Activated T-helper 9 cell treated with anti-CD3 and anti-CD28 coated beads, Interleukin-2, amount 50 U/mL, for 16 hours (primary cell): ENCODE measurements around the gene C1orf105.
"Not testable (repeated sequence)": the region's sequence is repeated elsewhere in the genome, so short reads cannot be mapped to it uniquely, and the experiment has no call there.

ENCODE experiments used
- DNase-seq: peaks from one replicate; pipeline ENCODE4 v3.0.0-alpha.2; 2020; ENCODE audit warnings: low read depth

Gene C1orf105

DNA sequence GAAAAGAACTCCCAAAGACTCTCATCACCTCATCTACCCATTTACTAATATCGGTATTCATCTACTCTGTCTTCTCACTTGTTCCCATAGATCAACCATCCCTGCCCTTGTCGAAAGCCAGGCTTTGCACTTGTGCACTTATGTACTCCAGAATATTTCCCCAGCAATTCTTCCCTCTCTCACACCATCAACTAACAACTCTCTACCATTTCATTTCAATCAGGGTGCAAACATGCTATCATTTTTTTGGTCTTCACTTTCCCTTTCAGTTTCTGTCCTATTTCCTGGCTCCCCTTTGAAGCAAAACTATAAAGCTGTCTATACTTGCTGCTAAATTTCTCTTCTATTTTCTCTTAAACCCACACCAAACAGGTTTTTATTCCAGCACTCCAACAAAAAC is 6.7 kb downstream of the C1orf105 start:
- no peak for DNase-seq

DNA sequence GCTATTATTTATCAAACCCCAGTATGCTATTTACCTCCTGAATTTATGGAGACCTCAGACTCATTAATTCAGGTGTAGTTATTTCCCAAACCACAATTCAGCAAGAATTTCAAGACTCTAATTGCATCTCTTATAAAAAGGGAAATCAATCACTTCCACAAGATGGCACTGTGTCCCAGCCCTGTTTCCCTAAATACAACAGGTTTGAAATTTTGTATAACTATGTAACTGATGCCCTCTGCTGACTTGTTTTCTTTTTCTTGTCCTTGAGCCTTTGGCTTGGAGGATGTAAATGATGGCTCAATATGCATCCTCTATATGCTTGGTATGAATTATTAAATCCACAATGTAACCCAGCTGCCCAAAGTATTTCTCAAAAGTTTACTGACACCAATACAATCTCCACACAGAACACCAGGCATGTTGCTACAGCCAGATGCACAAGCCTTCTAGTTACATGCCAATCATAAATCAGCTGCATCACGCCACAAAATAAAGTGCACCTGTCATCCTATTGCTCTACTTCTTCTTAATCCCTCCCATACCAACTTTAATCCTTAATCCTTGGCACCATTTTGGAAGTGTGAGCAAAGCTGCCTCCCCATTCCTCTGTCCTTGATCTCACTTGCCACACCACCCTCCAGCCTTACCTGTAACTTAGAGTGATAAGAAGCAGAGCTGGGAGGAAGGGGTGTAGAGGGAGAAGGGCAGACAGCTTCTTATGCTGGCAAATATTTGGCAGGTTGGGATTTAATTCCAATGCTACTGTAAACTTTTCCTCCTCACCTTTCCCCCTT is 9.0 kb downstream of the C1orf105 start:
- no peak for DNase-seq

DNA sequence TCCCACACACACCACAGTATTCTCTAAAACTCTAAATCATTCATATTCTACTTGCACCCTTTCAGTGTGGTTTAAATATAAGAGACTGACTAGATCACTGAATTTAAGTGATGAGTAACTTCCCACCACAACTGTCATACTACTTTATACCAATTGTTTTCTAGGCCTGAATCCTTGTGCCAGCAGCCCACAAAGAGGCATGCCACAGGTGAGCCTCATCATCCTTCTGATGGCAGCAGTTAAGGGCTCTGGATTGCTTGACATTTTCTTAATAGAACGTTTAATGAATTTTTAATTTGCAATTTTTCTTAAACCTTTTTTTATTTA is 9.6 kb downstream of the C1orf105 start:
- DNase-seq: no peak

DNA sequence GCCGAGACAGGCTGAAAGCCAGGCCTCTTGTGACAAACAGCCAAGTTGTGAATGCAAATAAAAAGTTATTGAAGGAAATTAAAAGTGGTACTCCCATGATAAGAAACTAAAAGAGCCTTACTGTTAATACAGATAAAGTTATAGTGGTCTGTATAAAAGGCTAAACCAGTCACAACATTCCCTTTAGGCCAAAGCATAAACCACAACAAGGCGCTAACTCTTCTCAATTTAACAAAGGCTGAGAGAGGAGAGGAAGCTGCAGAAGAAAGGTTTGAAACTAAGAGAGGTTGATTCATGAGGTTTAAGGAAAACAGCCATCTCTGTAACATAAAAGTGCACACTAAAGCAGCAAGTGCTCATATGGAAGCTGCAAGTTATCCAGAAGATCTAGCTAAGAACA is 10.7 kb downstream of the C1orf105 start:
- DNase-seq: no peak

DNA sequence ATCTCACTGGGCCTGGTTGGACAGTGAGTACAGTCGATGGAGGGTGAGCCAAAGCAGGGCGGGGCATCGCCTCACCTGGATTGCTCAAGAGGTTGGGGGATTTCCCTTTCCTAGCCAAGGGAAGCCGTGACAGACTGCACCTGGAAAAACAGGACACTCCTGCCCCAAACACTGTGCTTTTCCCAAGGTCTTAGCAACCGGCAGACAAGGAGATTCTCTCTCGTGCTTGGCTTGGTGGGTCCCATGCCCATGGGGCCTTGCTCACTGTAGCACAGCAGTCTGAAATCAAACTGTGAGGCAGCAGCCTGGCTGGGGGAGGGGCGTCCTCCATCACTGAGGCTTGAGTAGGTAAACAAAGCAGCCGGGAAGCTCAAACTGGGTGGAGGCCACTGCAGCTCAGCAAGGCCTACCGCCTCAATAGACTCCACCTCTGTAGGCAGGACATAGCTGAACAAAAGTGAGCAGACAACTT is 11.3 kb downstream of the C1orf105 start:
- DNase-seq: no peak

DNA sequence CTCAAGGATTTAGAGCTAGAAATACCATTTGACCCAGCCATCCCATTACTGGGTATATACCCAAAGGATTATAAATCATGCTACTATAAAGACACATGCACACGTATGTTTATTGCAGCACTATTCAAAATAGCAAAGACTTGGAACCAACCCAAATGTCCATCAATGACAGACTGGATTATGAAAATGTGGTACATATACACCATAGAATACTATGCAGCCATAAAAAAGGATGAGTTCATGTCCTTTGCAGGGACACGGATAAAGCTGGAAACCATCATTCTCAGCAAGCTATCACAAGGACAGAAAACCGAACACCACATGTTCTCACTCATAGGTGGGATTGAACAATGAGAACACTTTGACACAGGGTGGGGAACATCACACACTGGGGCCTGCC is 16.7 kb downstream of the C1orf105 start:
- DNase-seq: not testable (repeated sequence)

DNA sequence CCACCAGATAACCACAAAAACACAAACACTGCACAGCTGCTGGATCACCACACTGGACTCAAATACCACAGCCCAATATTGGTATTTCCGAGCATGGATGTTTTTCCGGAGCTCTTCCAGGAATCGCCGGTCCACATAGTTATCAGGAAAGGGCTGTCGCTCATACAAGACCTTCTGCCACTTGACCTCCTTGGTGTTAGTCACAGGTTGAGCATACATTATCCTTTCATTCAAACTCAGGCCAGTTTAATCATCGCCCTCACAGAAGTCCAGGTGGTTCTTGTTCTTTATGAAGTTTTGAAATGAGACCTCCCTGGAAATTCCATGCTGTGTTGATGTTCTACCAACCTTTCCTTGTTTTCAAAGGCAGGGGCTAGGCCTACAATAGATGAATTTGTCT is 21.9 kb downstream of the C1orf105 start:
- DNase-seq: no peak

DNA sequence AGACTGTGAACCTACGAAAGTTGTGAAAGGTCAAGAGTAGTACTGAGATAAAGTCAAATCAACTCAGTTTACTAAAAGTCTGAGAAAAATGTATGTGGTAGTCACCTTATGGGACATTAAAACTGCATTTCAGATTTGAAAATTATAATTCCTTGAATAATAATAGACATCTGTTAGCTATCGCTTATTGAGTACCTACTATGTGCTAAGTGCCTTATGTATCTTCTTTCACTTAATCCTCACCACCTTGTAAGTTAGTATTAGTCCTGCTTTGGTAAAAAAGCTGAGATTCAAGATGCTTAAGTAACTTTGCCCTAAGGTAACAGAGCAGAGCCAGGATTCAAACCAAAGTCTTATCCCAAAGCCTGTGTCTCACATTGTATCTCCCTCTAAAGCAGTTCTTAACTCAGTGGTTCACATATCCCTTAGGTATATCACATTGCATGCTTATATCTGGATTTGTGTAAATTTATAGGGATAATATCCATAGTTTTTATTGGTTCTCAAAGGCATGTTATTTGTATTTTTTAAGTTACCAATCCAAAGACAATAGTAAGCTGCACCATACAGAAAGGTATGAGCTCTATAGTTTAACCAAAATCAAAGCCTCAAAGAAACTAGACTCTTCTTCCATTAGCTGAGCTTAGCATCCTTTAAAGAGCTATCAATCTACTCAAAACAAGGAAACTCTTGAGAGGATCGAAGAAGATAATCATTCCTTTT is 22.5 kb downstream of the C1orf105 start:
- no peak for DNase-seq

DNA sequence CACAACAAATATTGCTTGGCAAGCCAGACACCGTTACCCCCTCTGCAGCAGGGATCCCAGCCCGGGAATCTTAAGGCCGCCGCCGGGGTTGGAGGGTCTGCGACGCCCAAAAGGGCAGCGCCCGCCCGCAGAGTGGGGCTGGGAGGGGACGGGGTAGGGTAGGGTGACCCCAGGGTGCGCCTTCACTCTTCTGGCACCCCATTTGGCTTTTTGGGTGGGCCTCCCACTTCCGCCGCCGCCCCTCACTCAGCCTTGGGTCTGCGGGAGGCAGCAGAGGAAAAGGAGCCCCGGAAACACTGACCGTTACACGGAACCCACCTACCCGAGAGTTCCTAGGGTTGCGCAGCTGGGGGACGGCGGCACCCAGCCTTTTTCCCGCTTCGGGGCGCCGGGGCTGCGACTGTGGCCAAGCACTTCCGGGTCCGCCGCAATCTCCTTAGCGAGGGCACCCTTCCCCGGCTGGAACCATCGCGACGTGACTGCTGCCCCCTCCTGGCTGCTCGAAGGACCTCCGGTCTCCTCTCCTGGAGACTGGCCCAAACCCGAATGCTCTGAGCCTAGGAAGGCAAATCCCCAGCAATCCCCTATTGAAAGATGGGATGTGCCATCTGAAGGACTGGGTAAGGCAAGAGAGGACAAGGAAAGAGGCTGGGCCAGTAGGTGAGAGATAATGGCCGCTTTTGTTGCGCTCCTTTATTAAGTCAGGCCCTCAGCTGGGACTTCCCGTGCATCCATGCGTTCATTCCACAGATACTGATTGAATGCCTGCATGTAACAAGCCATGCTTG is 23.4 kb downstream of the C1orf105 start, which contains the start of gene PIGC:
Gene PIGC, minus strand, starts transcription at position 404 of the 788 bp plus-strand sequence. CDS start 1,447 bp downstream, outside the sequence.
- peak; percentile 86 for DNase-seq

DNA sequence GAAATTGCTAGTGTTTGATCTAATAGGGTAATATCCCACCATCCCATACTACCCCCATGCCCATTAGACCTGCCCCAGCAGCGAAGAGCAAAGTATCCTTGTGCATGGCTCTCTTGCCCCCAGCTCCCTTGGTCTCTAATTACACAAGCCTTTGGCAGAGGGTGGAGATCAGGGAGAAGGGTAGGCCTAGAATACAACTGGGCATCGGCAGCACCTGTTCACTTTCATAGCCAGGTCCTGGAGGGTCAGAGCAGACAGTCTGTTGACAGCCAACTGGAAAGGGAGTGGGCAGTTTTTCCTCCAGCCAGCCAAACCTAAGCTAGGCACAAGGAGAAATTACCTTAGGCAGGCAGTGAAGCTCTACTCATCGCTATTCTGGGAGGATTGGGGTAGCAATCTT is 26.1 kb downstream of the C1orf105 start:
- DNase-seq: no peak

DNA sequence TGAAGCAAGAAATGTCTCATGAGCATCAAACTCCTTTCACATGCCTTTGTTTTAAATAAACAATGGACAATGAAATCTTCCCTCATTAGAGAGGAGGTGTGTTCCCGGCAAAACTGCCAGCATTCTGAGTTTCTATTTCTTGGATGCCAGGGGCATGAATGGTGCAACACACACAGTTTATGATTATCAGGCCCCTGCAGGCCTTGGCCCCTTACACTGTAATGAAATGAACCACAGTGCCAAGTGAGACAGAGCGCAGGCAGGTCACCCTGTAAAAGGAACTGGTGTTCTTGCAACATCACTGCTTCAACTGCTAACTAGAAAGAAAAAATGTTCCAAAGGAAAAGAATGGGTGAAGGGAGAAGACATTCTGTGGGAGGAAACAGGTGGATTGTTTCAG is 27.2 kb downstream of the C1orf105 start:
- DNase-seq: no peak

DNA sequence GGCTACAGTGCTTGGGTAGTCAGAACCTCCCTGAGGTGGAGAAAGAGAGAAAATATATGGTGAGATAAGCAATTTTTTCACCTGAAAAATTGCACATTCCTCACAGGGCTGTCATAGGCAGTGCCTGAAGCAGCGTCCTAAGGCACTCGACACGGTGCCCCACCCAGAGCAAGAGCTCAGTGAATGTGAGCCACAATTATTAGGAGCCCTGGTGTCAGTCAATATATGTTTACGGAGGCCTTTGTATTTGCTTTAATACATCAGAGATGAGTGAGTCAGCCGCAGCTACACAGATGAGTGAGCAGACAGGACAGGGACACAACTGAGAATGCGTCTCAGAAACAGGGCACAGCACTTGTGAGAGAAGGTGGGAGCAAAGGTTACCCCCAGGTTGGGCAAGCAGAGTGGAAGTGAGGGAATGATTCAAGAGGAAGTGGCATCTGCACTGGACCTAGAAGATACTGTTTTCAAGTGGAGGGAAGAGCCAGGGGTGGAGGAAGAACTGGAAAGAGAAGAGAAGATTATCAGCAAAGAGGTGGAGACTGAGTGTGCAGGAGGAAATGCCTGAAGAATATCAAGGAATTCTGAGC is 28.6 kb downstream of the C1orf105 start:
- no peak for DNase-seq

DNA sequence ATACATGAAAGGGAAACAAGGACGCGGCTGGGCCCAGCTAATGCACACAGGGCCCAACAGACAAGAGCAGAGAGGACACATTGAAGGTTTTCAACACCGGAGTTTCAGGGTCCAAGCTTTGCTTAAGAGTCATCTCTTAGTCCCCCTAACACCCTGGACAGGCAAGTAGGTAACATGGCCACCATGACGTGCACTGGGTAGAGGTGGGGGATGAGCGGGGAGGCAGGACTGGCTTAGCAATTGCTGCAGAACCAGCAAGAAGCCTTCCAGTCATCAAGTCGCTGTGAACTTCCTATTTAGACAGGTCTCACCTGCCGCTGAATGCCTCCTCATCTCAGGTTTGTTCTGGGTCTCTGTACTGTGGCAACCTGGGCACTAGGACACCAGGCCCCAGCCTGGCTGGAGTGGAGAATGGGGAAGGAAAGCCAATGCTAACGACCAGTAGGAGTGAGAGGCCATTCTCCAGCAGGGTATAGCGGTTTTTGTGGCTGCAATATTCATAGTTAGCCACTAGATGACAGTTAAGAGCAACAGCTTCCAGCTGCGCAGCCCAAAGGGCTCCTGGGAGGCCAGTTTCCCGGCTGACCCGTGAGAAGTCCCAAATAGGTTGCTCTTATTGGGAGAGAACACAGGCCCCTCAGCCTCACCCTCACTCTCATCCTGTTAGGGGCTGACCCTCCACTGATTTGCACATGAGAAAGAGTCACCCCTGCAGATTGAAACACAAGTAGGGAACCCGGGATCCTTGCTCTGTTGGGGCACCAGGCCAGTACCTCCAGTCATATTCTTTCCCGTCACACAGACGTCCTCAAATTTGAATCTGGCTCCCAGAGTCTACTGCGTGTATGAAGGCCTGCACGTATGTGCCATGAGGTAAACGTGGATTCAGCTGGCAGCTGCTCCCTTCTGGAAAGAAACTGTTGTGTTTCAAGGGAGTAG is 29.4 kb downstream of the C1orf105 start:
- no peak for DNase-seq

DNA sequence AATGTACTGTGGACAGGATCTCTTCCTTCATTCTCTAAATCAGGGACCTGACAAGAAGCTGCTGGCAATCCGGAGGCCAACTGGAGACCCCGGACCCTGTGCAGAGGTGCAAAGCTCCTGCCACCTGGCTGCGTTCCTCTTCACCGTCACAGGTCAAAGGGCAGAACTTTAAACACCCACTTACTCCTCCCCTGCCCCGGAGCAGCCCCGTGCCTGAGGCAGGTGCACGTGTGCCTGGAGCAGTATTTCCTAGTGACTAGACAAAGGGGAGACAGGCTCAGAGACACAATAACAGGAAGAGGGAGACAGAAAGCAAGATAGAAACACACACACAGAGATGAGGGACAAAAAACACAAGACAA is 30.0 kb downstream of the C1orf105 start:
- no peak for DNase-seq

DNA sequence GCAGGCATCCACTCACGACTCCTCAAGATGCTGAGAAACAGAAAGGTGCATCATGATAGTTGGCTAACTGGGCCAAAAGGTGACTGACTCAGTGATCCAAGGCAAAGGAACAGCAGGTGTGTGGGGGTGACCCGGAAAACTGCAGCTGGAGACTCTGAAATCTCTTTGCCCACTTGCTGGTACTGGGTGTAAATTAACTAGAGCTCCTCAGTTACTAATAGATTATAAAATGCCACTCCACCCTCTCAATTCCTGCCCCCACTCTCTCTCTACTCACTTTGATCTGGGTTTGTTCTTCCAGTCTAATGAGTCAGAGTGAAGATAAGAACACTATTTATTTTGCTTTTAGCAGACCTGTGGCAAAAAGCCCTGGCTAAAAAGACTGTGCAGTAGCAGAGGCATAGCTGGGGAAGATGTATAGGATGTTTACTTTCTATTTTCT is 30.5 kb downstream of the C1orf105 start:
- DNase-seq: no peak

DNA sequence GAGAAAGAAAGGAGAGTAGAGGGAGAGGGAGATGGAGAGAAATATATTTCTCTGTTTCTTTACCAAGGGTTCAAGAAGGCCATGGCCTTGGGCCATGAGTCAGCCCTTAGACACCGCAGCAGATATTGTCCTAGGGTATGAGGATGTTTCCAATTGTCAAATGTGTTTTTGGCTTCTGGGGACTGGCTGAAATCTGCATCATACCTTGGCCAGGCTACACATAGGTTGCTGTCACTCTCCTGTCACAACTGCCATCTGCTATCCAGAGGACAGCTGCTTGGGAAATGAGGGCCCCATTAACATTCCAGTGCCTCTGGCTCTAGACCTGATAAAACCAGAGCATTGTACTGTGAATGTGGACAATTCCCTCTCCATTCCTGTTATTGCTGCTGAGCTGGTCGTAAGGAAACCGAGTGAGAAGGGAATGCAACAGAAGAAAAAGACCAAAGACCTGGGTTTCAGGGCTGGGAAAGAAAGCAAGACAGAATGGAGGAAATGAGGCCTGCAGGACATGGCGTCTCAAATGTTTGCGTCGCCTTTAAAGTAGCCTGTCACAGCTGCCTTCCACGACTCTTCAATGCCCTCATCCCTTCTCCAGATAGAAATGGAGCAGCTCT is 32.2 kb downstream of the C1orf105 start:
- DNase-seq: no peak

DNA sequence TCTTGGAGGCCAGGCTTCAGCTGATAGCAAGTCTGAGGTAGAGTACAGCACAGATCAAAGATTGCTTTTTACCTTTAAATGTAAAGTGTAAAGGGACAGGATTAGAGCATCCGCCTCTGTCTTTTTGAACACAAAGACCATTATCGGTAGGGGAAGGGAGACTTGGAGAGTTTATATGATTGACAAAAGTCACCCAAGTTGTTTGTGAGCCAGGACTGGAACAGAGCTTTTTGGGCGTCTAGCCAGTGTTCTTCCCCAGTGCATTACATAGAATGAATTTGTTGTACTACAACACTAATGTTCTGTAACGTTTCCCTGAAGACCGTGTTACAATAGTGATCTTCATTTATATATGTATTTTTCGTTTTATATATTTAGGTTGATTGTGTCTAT is 32.7 kb downstream of the C1orf105 start:
- DNase-seq: no peak

DNA sequence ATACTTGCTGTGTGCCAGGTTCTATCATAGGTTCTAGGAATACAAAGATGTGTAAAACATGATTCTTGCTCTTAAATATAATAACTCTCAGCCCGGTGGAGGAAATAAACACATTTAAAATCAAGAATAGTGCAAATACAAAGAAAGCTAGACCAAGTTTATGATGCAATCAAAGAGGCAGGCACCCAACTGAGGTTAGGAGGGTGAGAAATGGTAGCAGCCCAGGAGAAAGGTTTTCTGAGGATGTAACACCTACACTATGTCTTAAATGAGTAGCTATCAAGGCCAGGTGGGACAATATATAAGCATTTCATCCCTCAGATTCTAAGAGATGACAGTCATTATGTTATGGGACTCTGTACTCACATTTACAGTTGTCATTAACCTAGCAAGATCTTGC is 33.1 kb downstream of the C1orf105 start:
- DNase-seq: no peak

DNA sequence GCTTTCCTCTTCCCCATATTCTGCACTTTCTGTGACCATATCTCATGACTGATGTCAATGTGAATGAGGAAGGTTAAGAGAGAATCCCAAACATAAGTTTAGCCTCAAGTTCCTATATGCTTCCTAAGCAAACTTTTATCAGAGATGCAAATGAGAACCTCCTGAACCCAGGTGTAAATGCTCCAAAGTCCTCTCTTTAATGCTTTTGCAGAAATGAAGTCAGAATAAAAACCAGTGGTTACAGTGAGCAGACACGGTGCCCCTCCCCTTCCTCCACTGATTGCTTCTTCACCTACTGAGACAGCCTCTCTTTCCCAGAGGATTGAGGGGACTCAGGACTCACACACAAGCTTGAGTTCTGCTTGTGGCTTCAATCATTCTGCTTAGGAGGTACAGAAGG is 35.0 kb downstream of the C1orf105 start:
- no peak for DNase-seq

DNA sequence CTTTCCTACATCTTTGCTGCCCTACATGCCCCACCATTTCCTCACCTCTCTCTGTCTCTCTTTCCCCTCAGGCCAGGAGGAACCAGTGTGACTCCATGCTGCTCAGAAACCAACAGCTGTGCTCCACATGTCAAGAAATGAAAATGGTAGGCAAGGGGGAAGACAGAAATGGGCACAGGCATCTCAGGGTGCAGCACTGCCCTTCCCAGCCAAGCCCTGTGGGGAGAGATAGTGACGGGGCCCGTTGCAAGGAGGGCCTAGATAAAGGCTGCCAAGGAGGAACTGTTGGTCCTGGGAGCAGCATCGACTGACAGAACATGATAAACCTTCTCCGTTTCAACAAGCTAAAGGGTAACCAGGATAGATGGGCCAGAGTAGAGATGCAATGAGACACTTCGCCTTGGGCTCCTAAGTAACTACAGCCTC is 35.9 kb downstream of the C1orf105 start:
- DNase-seq: no peak
